SK-N-SH treated with all-trans-retinoic acid at 6 μM for 48 hours (cell line): ENCODE results near the gene OTC.

Experiments used
- ATAC-seq: fragments of 200-7000 bp; cut with Tn5 transposase; 3 replicates; pipeline ENCODE4 v1.9.1; 2020; ENCODE audit warnings: mild to moderate bottlenecking, moderate library complexity
- BACH2 ChIP-seq: fragments of 250-450 bp; sonication (Bioruptor Pico); IDR thresholded peaks from 2 replicates; pipeline ENCODE4 v1.9.0; 2021; ENCODE audit warnings: mild to moderate bottlenecking, borderline replicate concordance
- CSDC2 ChIP-seq: fragments of 250-450 bp; sonication (Bioruptor Pico); IDR thresholded peaks from 2 replicates; pipeline ENCODE4 v1.5.0; 2020; ENCODE audit warnings: mild to moderate bottlenecking, moderate library complexity
- CSRNP3 ChIP-seq: fragments of 250-450 bp; sonication (Bioruptor Pico); IDR thresholded peaks from 2 replicates; pipeline ENCODE4 v1.5.1; 2021; ENCODE audit warnings: mild to moderate bottlenecking, moderate library complexity
- ESRRG ChIP-seq: fragments of 250-450 bp; sonication (Bioruptor Pico); IDR thresholded peaks from 2 replicates; pipeline ENCODE4 v1.6.1; 2021; ENCODE audit warnings: mild to moderate bottlenecking
- GLIS3 ChIP-seq: fragments of 250-450 bp; sonication (Bioruptor Pico); IDR thresholded peaks from 2 replicates; pipeline ENCODE4 v1.5.0; 2020; ENCODE audit warnings: mild to moderate bottlenecking, moderate library complexity
- ISL1 ChIP-seq: fragments of 250-450 bp; sonication (Bioruptor Pico); IDR thresholded peaks from 2 replicates; pipeline ENCODE4 v2.1.2; 2022; ENCODE audit warnings: mild to moderate bottlenecking, moderate library complexity
- OSR1 ChIP-seq: fragments of 250-450 bp; sonication (Bioruptor Pico); IDR thresholded peaks from 2 replicates; pipeline ENCODE4 v1.8.0; 2022; ENCODE audit warnings: moderate library complexity, mild to moderate bottlenecking, inconsistent platforms
- PATZ1 ChIP-seq: fragments of 250-450 bp; sonication (Bioruptor Pico); IDR thresholded peaks from 2 replicates; pipeline ENCODE4 v1.8.0; 2020; ENCODE audit warnings: mild to moderate bottlenecking, moderate library complexity, borderline replicate concordance
- PPARA ChIP-seq: fragments of 250-450 bp; sonication (Bioruptor Pico); IDR thresholded peaks from 2 replicates; pipeline ENCODE4 v1.5.0; 2020; ENCODE audit warnings: mild to moderate bottlenecking, borderline replicate concordance
- RARB ChIP-seq: fragments of 250-450 bp; sonication (Bioruptor Pico); IDR thresholded peaks from 2 replicates; pipeline ENCODE4 v1.8.0; 2021; ENCODE audit warnings: mild to moderate bottlenecking, moderate library complexity
- SNAI2 ChIP-seq: fragments of 250-450 bp; sonication (Bioruptor Pico); IDR thresholded peaks from 2 replicates; pipeline ENCODE4 v1.5.0; 2020; ENCODE audit warnings: mild to moderate bottlenecking, moderate library complexity
- TCF4 ChIP-seq: fragments of 250-450 bp; sonication (Bioruptor Pico); IDR thresholded peaks from 2 replicates; pipeline ENCODE4 v1.8.0; 2021; ENCODE audit warnings: mild to moderate bottlenecking, moderate library complexity, borderline replicate concordance
- TOX ChIP-seq: fragments of 250-450 bp; sonication (Bioruptor Pico); IDR thresholded peaks from 2 replicates; pipeline ENCODE4 v1.8.0; 2021; ENCODE audit warnings: mild to moderate bottlenecking, moderate library complexity, borderline replicate concordance
- TSHZ2 ChIP-seq: fragments of 250-450 bp; sonication (Bioruptor Pico); IDR thresholded peaks from 2 replicates; pipeline ENCODE4 v1.5.0; 2020; ENCODE audit warnings: mild to moderate bottlenecking, moderate library complexity
- ZC3H10 ChIP-seq: fragments of 250-450 bp; sonication (Bioruptor Pico); IDR thresholded peaks from 2 replicates; pipeline ENCODE4 v1.5.1; 2021; ENCODE audit warnings: mild to moderate bottlenecking, moderate library complexity
- ZFP3 ChIP-seq: fragments of 250-450 bp; sonication (Bioruptor Pico); IDR thresholded peaks from 2 replicates; pipeline ENCODE4 v1.5.0; 2020; ENCODE audit warnings: mild to moderate bottlenecking, moderate library complexity
- ZFP30 ChIP-seq: fragments of 450-650 bp; formaldehyde crosslinking; IDR thresholded peaks from 2 replicates; pipeline ENCODE4 v1.5.0; 2022; ENCODE audit warnings: mild to moderate bottlenecking, moderate library complexity
- ZNF565 ChIP-seq: fragments of 450-650 bp; formaldehyde crosslinking; conservative IDR thresholded peaks from 2 replicates; pipeline ENCODE4 v1.5.0; 2020; ENCODE audit warnings: low read depth, mild to moderate bottlenecking, moderate library complexity
- ZNF70 ChIP-seq: fragments of 450-650 bp; formaldehyde crosslinking; IDR thresholded peaks from 2 replicates; pipeline ENCODE4 v1.5.0; 2020; ENCODE audit warnings: mild to moderate bottlenecking, moderate library complexity
- ZNF8 ChIP-seq: fragments of 450-650 bp; formaldehyde crosslinking; IDR thresholded peaks from 2 replicates; pipeline ENCODE4 v1.5.0; 2020; ENCODE audit warnings: mild to moderate bottlenecking, moderate library complexity
- TF ChIP-seq, protein P1 (sequence below): fragments of 250-450 bp; sonication (Bioruptor Pico); IDR thresholded peaks from 2 replicates; pipeline ENCODE4 v1.5.1; 2020; ENCODE audit warnings: low read depth, mild to moderate bottlenecking, moderate library complexity
- TF ChIP-seq, protein P2 (sequence below): fragments of 250-450 bp; sonication (Bioruptor Pico); IDR thresholded peaks from 2 replicates; pipeline ENCODE4 v1.8.0; 2021; ENCODE audit warnings: low read depth, mild to moderate bottlenecking, moderate library complexity, borderline replicate concordance

Gene OTC

GRCh38 chrX:38342853-38343778 lies 9.3 kb upstream of the OTC start:
- ATAC-seq = no peak
- TF ChIP-seq ZFP30 (CRISPR knock-in tag) (no peak), PATZ1 (CRISPR knock-in tag) (no peak), TCF4 (CRISPR knock-in tag) (no peak), SNAI2 (CRISPR knock-in tag) (no peak)

- ATAC-seq = no peak
- TF ChIP-seq GLIS3 = no peak
- TF ChIP-seq ZNF565 (CRISPR knock-in tag) = no peak
- no peak for TF ChIP-seq CSRNP3 (CRISPR knock-in tag)
- no peak for TF ChIP-seq ZC3H10 (CRISPR knock-in tag)
- no peak for TF ChIP-seq ZFP30 (CRISPR knock-in tag)
These were observed 6.3 kb upstream of the OTC start for GRCh38 chrX:38346150-38346549.

DNA sequence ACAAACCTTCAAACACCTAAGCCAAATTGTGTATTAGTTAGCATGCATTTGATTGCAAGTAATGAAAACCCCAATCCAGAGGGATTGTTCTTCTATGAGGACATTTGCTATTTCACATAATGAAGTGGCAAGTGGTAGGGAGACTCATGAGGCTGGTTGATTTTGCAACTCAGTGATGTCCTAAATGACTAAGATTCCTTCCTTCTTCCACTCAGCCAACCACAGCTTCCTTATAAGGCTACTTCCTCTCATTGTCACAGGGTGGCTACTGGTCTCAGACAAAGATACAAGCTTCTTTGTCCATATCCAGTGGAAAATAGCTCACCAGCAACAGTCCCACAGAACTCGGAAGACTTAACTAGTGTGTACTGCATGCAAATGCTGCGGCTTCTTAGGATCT lies 5.3 kb upstream of the OTC start:
- ATAC-seq = no peak
- TF ChIP-seq ESRRG (CRISPR knock-in tag) = no peak
- no peak for TF ChIP-seq CSDC2 (CRISPR knock-in tag)
- no peak for TF ChIP-seq ZFP30 (CRISPR knock-in tag)
- no peak for TF ChIP-seq GLIS3
- TF ChIP-seq CSRNP3 (CRISPR knock-in tag) = no peak
- TF ChIP-seq PPARA (CRISPR knock-in tag) = no peak
- TF ChIP-seq, protein P1, sequence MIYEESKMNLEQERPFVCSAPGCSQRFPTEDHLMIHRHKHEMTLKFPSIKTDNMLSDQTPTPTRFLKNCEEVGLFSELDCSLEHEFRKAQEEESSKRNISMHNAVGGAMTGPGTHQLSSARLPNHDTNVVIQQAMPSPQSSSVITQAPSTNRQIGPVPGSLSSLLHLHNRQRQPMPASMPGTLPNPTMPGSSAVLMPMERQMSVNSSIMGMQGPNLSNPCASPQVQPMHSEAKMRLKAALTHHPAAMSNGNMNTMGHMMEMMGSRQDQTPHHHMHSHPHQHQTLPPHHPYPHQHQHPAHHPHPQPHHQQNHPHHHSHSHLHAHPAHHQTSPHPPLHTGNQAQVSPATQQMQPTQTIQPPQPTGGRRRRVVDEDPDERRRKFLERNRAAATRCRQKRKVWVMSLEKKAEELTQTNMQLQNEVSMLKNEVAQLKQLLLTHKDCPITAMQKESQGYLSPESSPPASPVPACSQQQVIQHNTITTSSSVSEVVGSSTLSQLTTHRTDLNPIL (CRISPR knock-in tag) = no peak
- no peak for TF ChIP-seq ZNF8 (CRISPR knock-in tag)
- no peak for TF ChIP-seq OSR1 (CRISPR knock-in tag)
- TF ChIP-seq, protein P2, sequence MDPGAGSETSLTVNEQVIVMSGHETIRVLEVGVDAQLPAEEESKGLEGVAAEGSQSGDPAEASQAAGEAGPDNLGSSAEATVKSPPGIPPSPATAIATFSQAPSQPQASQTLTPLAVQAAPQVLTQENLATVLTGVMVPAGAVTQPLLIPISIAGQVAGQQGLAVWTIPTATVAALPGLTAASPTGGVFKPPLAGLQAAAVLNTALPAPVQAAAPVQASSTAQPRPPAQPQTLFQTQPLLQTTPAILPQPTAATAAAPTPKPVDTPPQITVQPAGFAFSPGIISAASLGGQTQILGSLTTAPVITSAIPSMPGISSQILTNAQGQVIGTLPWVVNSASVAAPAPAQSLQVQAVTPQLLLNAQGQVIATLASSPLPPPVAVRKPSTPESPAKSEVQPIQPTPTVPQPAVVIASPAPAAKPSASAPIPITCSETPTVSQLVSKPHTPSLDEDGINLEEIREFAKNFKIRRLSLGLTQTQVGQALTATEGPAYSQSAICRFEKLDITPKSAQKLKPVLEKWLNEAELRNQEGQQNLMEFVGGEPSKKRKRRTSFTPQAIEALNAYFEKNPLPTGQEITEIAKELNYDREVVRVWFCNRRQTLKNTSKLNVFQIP (CRISPR knock-in tag) = no peak
- no peak for TF ChIP-seq ZNF70 (CRISPR knock-in tag)
- no peak for TF ChIP-seq ZFP3 (CRISPR knock-in tag)
- no peak for TF ChIP-seq ISL1 (CRISPR knock-in tag)
- no peak for TF ChIP-seq RARB (CRISPR knock-in tag)
- no peak for TF ChIP-seq ZNF565 (CRISPR knock-in tag)
- no peak for TF ChIP-seq BACH2 (CRISPR knock-in tag)
- no peak for TF ChIP-seq PATZ1 (CRISPR knock-in tag)
- no peak for TF ChIP-seq TSHZ2 (CRISPR knock-in tag)
- no peak for TF ChIP-seq TOX (CRISPR knock-in tag)
